SU-DHL-6 (cell line): ENCODE measurements around the gene OR52N1.

Source experiments
- CTCF ChIP-seq: fragments of 200-600 bp; sonication (generic); IDR thresholded peaks from one replicate; pipeline ENCODE4 v1.5.1; 2017; ENCODE audit warnings: antibody characterized with exemption, mild to moderate bottlenecking, low read length, moderate library complexity; ENCODE audit not compliant: insufficient read depth, poor library complexity, severe bottlenecking
- EZH2phosphoT487 ChIP-seq: fragments of 200-600 bp; sonication (generic), shearing (Covaris generic); conservative IDR thresholded peaks from 2 replicates; pipeline ENCODE4 v1.6.1; 2018; ENCODE audit warnings: mild to moderate bottlenecking, antibody characterized with exemption, low read length, moderate library complexity, mixed read lengths

- TF ChIP-seq CTCF (no peak), EZH2phosphoT487 (no peak)
Measured at GRCh38 chr11:5809905-5810795, 19.1 kb upstream of the OR52N1 start.
